ENCODE data around the gene TFF2.

The TFF2 gene

DNA sequence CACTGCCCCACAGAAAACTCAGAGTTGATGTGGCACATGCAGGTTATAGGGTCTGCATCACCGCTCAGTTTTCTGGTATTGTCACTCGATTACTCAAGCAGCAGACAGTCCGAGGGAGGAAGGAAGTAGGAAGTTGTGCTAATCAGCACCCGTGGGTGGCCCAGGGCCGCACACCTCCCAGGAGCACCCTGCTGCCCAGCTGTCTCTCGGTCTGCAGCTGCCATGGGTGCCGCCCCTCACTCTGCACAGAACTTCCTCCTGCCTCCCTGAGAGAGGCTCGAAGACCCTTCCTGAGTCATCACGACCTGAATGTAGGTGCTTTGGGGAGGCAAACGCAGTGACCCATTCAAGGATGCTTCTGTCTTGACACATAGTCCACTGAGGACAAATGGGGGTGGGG is 31.4 kb downstream of the TFF2 start:
- no peak for TF ChIP-seq ZNF274 (IDR thresholded peaks at IDR 0.05; ENCODE audit: low read depth, low read length)

DNA sequence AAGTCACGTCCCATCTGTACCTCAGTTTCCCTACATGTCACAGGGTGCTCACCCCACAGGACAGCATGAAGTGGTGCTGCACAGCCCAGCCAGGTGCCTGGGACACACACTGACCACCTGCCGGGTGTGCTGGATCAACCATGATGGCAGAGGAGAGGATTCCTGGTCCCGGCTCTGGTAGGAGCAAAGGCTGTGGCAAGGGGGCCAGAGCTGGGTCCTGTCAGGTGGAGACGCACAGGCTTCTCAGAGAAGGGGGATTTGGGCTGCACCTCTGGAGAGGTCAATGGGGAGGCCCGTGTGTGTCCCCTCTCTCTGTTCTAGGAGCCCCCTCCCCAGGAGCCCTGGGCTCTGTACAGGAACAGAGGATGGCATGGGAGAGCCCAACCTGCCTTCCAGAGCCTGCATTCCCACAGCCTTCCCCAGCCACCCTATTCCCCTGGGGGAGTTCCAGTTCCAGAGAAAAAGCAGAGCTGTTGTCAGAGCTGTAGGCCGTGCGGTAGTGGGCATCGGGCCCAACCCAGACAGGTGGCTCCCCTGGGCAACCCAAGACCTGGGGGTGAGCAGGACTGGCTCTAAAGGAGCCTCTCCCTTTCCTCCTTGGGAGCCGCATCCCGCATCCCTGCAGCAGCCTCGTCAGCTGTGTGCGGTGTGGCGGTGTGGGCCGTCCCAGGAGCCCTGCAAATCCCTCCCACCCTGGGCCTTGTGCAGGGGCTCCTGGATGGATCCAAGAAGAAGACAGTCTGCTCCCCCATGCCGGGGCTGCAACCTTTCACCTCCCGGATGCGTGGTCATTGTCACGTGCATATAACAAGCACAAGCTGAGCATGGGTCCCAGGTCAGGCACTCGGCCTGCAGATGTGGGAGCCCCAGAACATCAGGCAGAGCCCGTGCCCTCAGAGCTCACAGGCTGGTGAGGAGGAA is 32.7 kb downstream of the TFF2 start:
- H3K4me3 ChIP-seq (ENCODE audit: low read length), result no peak overlapping the region
- no peak for TF ChIP-seq ZNF274 (IDR thresholded peaks at IDR 0.05; ENCODE audit: low read depth, low read length)

More for the DNA sequence above, 31.4 kb downstream of the TFF2 start:
- no peak overlapping the region for H3K4me3 ChIP-seq (ENCODE audit: low read length)

DNA sequence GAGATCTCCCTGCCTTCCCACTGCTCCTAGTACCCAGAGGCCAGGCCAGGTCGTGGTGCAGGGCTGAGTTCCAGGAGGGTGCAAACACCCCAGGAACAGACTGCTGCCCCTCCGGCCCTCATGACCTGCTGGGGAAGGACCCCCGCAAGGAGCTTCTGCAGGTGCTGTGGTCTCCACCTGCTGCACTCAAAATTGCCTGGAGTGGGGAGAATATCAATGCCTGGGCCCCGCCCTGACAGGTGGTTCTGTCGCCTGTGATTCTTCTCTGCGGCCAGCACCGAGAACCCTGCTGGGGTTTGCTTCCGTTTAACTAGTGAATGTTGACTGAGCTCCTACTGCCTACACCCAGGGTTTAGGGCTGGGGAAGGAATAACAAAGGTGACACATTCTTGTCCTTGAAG is 33.5 kb downstream of the TFF2 start:
- no peak overlapping the region for H3K4me3 ChIP-seq (ENCODE audit: low read length)
- no peak for TF ChIP-seq ZNF274 (IDR thresholded peaks at IDR 0.05; ENCODE audit: low read depth, low read length)

GRCh38 chr21:42316891-42317290 is 33.9 kb downstream of the TFF2 start:
- no peak for TF ChIP-seq ZNF274 (IDR thresholded peaks at IDR 0.05; ENCODE audit: low read depth, low read length)
- no peak overlapping the region for H3K4me3 ChIP-seq (ENCODE audit: low read length)

DNA sequence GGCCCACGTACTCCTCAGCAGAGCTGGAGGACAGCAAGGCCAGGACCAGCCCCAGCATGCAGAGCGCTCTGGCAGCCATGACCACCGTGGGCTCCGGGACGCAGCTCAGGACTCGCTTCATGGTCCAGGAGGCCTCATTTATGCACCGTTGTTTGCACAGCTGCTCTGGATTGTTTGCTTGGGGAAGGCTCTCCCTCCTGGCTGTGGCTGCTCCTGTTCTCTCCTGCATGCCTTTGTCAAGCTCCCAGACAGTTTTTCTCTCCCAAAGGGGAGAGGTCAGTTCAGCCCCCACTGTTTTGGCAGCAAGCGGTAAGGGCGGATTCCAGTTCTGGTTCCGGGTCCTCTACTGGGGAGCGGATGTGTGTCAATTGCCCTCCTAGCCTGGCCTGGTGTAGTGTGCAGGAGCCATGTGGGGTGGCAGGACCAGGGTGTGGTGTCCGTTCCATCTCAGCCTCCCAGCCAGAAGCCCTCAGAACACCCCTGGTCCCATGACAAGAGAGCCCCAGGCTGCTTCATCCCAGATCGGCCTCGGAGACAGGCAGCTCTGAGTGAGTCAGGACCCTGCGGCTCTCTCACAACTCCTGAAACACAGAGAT is 35.4 kb downstream of the TFF2 start, which contains the start of gene TFF3:
Gene TFF3 (minus strand): TSS at position 114 of the 596 bp plus-strand sequence. CDS start 35 bp downstream, at position 79.
- H3K4me3 ChIP-seq (ENCODE audit: low read length), result no peak within 1 kb of the TSS
- no peak for TF ChIP-seq ZNF274 (IDR thresholded peaks at IDR 0.05; ENCODE audit: low read depth, low read length)

DNA sequence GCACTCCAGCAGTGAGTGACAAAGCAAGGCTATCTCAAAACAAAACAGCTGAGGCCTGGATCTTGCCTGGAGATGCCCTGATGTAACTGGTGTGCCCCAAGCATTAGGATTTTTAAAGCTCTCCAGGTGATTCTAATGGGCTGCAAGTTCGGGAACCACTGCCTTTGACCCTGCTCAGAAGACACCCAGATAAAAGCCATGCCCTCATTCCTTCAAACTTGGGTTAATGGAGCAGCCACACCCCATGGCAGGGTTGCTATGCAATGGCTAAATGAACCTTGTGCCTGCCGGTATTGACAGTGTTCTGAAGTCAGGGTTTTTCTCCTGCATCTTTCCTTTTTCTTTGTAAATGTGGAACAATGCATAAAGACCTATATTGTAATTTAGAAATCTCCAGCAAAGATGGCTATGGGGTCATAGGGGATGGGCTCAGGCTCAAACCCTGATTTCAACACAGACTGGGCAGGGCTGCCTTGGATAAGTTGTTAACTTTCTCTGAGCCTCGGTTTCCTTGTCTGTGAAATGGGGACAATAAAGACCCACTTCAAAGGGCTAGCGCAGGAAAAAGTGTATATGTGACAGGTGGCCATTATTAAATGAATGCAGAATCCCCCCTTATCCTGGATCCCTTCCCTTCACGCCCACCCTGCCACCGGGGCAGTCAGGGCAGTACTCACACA is 36.0 kb downstream of the TFF2 start:
- no peak overlapping the region for H3K4me3 ChIP-seq (ENCODE audit: low read length)
- no peak for TF ChIP-seq ZNF274 (IDR thresholded peaks at IDR 0.05; ENCODE audit: low read depth, low read length)

GRCh38 chr21:42313501-42313969 is 37.3 kb downstream of the TFF2 start:
- no peak overlapping the region for H3K4me3 ChIP-seq (ENCODE audit: low read length)
- no peak for TF ChIP-seq ZNF274 (IDR thresholded peaks at IDR 0.05; ENCODE audit: low read depth, low read length)

GRCh38 chr21:42312626-42313104 is 38.1 kb downstream of the TFF2 start:
- H3K4me3 ChIP-seq (ENCODE audit: low read length), result no peak overlapping the region
- no peak for TF ChIP-seq ZNF274 (IDR thresholded peaks at IDR 0.05; ENCODE audit: low read depth, low read length)

GRCh38 chr21:42311816-42312625 is 38.8 kb downstream of the TFF2 start:
- no peak overlapping the region for H3K4me3 ChIP-seq (ENCODE audit: low read length)
- no peak for TF ChIP-seq ZNF274 (IDR thresholded peaks at IDR 0.05; ENCODE audit: low read depth, low read length)

DNA sequence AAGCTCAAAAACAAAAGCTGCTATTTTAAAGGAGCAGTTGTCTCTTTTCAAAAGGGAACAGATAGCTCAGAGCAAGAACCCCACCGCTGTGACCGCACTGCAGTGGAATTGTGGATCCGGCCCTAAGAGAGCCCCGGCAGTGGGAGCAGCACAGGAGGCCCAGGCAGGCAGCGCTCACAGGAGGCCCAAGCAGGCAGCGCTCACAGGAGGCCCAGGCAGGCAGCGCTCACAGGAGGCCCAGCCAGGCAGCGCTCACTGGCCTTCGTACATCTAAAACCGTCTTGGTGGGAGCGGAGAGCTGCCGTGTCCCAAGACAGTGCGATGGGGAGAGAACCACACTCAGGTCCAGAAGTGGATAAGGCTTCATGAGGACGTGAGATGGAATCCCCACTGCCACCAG is 39.6 kb downstream of the TFF2 start:
- no peak for TF ChIP-seq ZNF274 (IDR thresholded peaks at IDR 0.05; ENCODE audit: low read depth, low read length)

DNA sequence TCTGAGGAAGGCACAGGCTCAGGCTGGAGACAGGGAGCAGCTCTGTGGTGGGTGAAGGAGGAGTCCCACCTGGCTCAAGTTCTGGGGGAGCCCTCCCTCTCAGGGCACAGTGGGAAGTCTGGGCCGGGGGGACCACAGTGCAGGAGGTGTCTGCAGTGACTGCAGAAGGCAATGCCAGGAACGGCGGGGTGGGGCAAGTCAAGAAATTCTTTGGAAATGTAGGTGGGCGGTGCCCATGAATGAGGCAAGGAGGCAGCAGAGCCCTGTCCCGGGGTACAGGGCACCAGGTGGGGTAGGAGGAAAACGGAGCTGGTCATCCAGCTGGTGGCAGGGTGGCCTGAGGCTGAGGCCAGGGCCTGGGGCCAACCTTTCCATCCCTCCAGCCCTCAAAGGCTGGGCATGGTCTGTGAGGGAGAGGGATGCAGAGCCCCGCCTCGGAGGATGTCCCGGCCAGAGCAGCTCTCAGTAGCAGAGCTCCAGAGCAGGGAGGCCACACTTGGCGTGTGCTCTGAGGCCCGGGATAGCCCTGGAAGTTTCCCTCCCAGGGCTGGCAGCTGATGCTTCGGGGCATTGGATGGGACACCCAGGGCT is 40.3 kb downstream of the TFF2 start:
- TF ChIP-seq ZNF274 (IDR thresholded peaks at IDR 0.05; ENCODE audit: low read depth, low read length), result no peak
- no peak overlapping the region for H3K4me3 ChIP-seq (ENCODE audit: low read length)

More for the DNA sequence above, 39.6 kb downstream of the TFF2 start:
- no peak overlapping the region for H3K4me3 ChIP-seq (ENCODE audit: low read length)

DNA sequence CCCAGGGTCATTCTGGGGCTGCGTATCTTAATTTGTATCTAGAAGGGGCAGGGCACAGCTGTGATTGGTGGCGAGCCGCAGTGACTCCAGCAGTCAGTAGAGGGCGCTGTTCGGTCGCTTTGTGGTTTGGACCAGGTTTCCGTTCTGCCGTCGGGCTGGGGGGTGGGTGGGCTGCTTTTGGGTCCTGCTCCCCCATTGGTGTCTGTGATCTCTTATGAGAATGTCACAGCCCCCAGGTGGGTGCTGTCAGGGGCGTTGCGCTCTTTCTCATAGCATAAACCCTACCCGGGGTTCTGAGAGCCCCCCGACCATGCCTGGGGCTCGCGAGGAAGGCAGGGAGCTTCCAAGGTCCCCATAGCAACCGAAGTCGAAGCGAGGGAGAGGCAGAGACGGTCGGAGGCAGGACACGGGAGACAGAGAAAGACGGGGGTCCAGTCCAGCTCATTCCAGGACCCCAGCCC is 41.0 kb downstream of the TFF2 start:
- TF ChIP-seq ZNF274 (IDR thresholded peaks at IDR 0.05; ENCODE audit: low read depth, low read length), result no peak
- no peak overlapping the region for H3K4me3 ChIP-seq (ENCODE audit: low read length)
